ENCODE data around the gene CRCP.

Gene CRCP

GRCh38 chr7:66188645-66189044 is 74.0 kb downstream of the CRCP start:
- Mint-ChIP-seq H3K36me3 (peaks cover 1% of the 10 kb centered on the region), H3K4me1 (no peaks in the 10 kb centered on the region), H3K4me3 (no peak overlapping the region), H3K9me3 (no peaks in the 10 kb centered on the region), H3K27ac (no peak overlapping the region), H3K27me3 (no peaks in the 10 kb centered on the region)

- Mint-ChIP-seq H3K36me3 (peaks cover 1% of the 10 kb centered on the region), H3K27ac (no peak overlapping the region), H3K27me3 (no peaks in the 10 kb centered on the region), H3K4me3 (no peak overlapping the region), H3K4me1 (no peaks in the 10 kb centered on the region), H3K9me3 (no peaks in the 10 kb centered on the region)
Measured at GRCh38 chr7:66189695-66190503, 75.3 kb downstream of the CRCP start.

GRCh38 chr7:66190504-66190857 is 75.8 kb downstream of the CRCP start:
- H3K36me3 Mint-ChIP-seq = peaks cover 1% of the 10 kb centered on the region
- H3K4me1 Mint-ChIP-seq = no peaks in the 10 kb centered on the region
- no peak overlapping the region for H3K4me3 Mint-ChIP-seq
- H3K27ac Mint-ChIP-seq = no peak overlapping the region
- no peaks in the 10 kb centered on the region for H3K27me3 Mint-ChIP-seq
- no peaks in the 10 kb centered on the region for H3K9me3 Mint-ChIP-seq

- H3K9me3 Mint-ChIP-seq = no peaks in the 10 kb centered on the region
- no peak overlapping the region for H3K27ac Mint-ChIP-seq
- H3K4me3 Mint-ChIP-seq = no peak overlapping the region
Measured at GRCh38 chr7:66193146-66193725, 78.6 kb downstream of the CRCP start.

DNA sequence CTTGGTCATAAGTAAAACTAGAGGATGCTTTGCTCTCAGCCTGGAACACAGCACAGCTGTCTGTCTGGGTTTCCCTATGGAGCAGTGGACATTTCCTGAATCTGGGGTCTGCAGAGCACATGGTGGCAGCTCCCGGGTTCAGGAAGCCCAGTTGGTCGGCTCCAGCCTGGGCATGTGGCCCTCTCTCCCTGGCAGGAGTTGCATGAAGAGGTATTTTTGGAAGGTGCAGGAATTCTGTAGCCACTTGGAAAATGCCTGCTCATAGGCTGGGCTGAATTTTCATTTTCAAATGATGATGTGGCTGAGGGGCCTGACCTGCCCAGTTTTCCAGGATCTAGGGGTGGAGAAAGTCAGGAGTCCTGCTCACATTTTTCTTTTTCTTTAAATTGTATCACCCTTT is 83.8 kb downstream of the CRCP start:
- no peak overlapping the region for H3K27ac Mint-ChIP-seq

More at GRCh38 chr7:66193146-66193725, 78.6 kb downstream of the CRCP start:
- H3K36me3 Mint-ChIP-seq = no peaks in the 10 kb centered on the region
- no peaks in the 10 kb centered on the region for H3K4me1 Mint-ChIP-seq
- H3K27me3 Mint-ChIP-seq = no peaks in the 10 kb centered on the region

GRCh38 chr7:66198956-66199355 is 84.3 kb downstream of the CRCP start:
- H3K4me3 Mint-ChIP-seq = no peak overlapping the region
- H3K27me3 Mint-ChIP-seq = no peaks in the 10 kb centered on the region
- H3K36me3 Mint-ChIP-seq = no peaks in the 10 kb centered on the region
- no peak overlapping the region for H3K27ac Mint-ChIP-seq
- peaks cover 11% of the 10 kb centered on the region for H3K4me1 Mint-ChIP-seq
- H3K9me3 Mint-ChIP-seq = no peaks in the 10 kb centered on the region

More for the DNA sequence above, 83.8 kb downstream of the CRCP start:
- no peaks in the 10 kb centered on the region for H3K36me3 Mint-ChIP-seq
- no peak overlapping the region for H3K4me3 Mint-ChIP-seq
- peaks cover 11% of the 10 kb centered on the region for H3K4me1 Mint-ChIP-seq
- H3K27me3 Mint-ChIP-seq = no peaks in the 10 kb centered on the region
- H3K9me3 Mint-ChIP-seq = no peaks in the 10 kb centered on the region

- H3K4me1 Mint-ChIP-seq = peaks cover 34% of the 10 kb centered on the region
- no peaks in the 10 kb centered on the region for H3K9me3 Mint-ChIP-seq
- H3K27me3 Mint-ChIP-seq = no peaks in the 10 kb centered on the region
- no peaks in the 10 kb centered on the region for H3K36me3 Mint-ChIP-seq
- no peak overlapping the region for H3K4me3 Mint-ChIP-seq
- no peak overlapping the region for H3K27ac Mint-ChIP-seq
Measured at GRCh38 chr7:66202441-66202840, 87.8 kb downstream of the CRCP start.
